Activated CD4-positive, alpha-beta T cell treated with anti-CD3 and anti-CD28 coated beads, Interleukin-2, Interleukin-4, amounts not matched to agents 100 ng/mL and 50 ng/mL, durations not matched to agents 16 hours and 8 hours (primary cell): Measurements from ENCODE around the gene DNAAF5.
"Not testable (repeated sequence)": the region's sequence is repeated elsewhere in the genome, so short reads cannot be mapped to it uniquely, and the experiment has no call there.

Experiments used
- DNase-seq: peaks from one replicate; pipeline ENCODE4 v3.0.0-alpha.2; 2020; ENCODE audit warnings: low spot score

Gene DNAAF5

DNA sequence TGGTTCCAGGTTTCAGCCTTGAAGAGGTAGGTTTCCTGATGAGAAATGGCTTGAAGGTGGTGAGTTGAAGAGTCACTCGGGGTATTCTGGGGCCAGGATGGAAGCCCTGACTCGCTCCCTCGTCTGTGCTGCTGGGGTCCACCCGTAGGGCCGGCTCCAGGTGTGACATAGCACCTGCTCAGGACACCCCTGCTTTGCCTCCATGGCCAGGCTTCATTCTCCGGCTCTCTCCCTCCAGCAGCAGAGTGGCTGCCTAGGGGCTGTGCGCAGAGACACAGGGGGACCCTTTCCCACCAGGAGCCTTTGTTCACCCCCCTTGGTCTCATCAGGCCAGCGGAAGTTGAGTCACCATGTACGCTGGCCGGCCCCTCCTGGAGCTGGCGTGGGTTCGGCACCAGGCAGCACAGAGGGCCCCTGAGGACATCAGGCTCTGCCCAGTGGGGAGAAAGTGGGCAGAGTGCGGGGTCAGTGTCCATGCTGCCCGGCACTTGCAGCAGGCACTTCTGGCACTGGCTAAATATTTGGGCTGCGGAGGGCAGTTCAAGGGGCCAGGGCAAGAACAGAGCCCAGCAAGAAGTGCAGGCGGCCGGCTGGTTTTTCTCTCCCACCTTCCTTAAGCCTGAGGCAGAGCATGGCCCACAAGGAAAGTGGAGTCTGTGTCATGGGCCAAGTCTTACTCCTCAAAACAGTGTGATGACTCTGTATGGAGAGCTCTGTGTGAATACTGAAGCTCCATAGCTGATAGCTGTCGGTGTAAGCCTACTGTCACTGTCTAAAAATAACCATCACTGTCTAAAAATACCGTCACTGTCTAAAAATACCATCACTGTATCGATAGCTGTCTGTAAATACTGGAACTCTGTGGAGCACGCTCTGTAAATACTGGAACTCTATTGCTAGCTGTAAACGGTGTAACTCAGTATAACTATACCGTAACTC lies 4.3 kb downstream of the DNAAF5 start:
- no peak for DNase-seq

DNA sequence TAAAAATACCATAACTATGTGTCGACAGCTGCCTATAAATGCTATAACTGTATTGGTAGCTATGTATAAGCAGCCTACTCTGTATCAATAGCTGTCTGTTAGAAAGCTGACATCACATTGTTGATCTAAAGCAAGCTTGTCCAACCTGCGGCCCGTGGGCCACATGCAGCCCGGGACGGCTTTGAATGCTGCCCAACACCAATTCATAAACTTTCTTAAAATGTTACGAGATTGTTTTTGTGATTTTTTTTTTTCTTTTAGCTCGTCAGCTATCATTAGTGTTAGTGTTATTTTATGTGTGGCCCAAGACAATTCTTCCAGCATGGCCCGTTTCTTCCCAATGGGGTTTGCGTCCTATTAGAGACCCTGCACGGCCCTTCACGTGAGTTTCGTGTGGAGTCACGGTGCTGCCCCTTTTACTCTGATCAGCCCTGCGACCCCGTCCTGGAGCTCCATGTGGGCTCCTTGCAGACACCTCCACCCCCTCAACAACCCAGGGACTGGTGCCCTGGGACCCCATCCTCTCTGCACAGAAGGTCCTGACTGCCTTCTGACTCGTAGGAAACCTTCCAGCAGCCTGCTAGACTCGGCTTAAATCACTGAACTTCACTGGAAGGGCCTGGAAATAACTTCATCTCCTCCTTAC lies 5.1 kb downstream of the DNAAF5 start:
- DNase-seq = no peak

DNA sequence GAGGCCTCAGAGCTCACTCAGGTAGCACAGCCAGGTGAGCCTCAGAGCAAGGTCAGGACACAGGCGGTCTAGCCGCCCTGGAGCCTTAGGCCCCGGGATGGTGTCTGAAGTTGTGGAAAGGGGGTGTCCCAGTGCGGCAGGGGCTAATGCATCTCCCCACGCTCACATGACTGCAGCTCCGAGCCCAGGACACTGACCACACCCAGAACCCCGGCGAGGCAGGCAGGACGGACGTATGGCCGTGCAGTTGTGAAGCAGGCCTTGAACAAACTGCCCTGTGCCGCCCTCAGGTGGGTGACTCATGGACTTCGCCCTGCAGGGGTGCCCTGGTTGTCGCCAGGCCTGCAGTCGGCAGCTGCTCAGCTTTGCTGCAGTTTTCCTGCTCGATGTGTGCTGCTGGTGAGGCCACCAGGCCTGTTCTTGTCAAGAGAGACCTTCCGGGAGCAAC lies 5.6 kb downstream of the DNAAF5 start:
- no peak for DNase-seq

DNA sequence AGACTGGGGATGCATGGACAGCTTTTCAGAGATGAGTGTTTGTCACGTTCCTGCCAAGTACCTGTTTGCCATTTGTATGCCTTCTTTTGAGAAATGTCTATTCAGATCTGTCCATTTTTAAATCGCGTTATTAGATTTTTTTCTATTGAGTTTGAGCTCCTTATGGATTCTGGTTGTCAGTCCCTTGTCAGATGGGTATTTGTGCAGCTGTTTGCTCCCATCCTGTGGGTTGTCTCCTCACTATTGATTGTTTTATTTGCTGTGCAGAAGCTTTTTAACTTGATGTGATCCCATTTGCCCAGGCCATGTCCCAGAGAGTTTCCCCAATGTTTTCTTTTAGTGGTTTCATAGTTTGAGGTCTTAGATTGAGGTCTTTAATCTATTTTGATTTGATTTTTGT lies 6.1 kb downstream of the DNAAF5 start:
- DNase-seq = no peak

DNA sequence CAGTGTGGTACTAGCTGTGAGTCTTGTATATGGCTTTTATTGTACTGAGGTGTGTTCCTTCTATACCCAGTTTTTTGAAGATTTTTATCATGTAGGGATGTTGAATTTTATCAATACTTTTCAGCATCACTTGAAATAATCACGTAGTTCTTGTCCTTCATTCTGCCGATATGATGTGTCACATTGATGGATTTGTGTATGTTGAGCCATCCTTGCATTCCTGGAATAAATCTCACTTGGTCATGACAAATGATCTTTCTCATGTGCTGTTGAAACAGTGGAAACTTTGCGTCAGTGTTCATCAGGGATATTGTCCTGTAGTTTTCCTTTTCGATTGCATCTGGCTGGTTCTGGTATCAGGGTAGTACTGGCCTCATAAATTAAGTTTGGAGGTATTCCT lies 7.7 kb downstream of the DNAAF5 start:
- DNase-seq = no peak

DNA sequence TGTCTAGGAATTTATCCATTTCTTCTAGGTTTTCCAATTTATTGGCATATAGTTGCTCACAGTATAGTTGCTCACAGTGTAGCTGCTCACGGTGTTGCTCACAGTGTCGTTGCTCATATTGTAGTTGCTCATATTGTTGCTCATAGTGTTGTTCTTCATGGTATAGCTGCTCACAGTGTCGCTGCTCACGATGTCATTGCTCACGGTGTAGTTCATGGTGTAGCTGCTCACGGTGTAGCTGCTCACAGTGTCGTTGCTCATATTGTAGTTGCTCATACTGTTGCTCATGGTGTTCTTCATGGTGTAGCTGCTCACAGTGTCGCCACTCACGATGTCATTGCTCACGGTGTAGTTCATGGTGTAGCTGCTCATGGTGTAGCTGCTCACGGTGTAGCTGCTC lies 8.3 kb downstream of the DNAAF5 start:
- DNase-seq = no peak

DNA sequence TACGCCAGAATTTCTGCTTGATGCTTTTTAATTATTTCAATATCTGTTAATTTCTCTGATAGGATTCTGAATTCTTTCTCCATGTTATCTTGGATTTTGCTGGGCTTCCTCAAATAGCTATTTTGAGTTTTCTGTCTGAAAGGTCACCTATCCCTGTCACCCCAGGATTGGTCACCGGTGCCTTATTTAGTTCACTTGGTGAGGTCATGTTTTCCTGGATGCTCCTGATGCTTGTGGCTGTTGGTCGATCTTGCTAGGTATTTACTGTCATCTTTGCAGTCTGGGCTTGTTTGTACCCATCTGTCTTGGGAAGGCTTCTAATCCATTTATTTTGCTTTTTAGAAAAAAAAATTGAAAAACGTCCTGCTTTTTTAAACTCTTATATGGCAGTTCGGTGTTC lies 11.7 kb downstream of the DNAAF5 start:
- DNase-seq = no peak

DNA sequence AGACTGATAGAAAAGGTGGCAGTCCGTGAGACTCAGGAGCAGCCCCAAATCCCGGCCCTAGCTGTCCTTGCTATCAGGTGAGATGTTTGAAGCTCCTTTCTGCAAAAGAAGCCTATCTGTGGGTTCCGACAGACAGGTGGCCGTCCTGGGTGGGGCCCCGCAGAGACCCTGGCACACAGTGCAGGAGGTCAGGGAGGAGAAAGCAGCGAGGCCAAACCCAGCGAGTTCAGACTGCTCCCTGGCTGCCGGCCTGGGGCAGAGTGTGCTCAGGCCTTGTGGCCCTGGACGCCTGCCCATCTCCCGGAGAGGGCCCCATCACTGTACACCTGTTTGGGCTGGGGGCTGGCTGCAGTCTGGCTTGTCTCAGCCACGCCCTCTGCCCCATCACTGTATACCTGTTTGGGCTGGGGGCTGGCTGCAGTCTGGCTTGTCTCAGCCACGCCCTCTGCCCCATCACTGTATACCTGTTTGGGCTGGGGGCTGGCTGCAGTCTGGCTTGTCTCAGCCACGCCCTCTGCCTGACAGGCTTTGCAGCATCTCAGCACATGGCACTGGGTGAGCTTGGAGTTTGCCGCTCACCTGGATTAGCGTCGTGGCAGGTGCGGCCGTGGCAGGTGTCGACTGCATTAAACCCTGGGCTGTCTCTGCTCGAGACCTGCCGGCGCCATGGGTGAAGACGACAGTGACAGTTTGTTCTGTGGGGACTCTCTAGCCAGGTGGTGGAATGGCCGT lies 12.4 kb downstream of the DNAAF5 start:
- DNase-seq = no peak

DNA sequence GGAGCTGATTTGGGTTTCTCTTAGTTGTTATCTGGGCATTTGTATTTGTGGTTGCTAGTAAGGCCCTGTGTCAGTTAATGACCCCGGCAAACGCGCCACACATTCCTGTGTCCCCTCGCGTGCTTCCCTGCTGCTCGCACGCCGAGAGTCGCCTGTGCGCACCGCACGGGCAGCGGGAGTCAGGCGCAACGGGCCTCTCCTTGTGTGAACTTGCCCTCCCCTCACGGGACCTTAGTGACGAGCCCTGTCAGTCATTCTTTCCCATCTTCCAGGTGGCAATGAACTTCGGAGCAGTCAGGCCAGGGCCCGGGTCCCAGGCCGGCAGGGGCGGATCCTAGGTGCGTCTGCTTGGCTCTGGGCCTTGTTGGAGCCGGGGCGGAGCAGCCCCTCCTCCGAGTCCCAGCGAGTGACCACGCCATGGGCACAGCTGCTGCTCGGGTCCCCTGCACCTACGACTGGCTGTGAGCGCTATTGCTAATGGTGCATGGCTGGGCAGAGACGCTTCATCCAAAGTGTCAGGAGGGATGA lies 13.0 kb downstream of the DNAAF5 start:
- no peak for DNase-seq

DNA sequence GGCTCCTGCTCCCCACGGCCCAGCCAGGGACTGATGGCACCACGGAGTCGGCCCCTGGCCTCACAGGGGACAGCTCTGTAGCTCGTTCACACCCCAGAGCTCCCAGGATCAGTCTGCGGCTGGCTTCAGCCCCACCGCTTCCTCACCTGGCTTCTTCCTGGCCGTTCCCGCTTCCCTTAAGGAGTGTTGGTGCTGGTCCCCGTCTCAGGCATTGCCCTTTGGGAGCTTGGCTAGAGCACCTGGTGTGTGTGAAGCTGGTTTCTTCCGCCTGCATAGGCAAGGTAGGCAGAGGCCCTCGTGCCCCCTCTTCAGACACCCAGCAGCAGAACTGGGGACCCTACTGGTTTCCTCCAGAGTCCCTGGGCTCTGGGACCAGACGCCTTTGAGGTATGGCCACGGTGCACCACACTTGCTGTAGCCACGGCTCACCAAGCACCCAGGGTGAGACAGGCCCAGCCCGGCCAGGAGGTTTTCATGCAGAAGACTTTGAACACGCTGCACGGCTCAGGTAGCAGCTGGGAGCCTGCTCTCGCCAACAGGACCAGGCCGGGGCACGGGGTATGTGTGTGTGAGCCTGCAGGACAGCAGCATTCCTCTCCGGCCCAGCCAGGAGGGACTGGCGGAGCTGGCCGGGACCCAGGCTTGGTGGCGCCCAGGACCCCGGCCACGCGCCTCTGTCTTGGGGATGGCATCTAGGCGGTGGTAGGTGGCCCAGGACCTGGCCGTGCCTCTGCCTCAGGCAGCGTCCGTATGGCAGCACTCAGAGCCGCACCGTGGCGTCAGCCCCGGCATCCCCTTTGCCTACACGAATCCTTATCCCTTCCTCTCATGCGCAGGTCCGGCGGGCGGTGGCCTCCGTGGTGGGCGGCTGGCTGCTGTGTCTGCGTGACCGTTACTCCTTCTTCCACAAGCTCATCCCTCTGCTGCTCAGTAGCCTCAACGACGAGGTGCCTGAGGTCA lies 13.8 kb downstream of the DNAAF5 start:
- DNase-seq = no peak

DNA sequence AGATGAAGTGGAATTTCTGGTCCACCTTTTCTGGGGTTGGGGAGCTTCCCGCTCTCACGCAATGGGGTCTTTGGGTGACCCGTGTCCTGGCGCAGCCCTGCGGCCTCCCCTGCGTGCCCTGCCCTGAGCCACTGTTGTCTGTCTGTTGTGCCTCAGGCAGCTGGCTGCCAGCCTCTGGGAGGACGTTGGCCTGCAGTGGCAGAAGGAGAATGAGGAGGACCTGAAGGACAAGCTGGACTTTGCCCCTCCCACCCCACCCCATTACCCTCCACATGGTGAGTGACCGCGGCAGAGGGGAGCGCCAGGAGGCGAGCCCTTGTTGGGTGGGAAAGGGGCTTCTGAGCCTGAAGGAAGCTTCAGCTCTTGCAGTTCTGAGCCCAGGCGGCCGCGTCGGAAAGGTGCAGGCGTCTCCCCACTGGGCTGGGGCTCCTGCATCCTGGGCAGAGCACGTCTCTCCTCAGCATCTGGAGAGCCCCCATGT lies 14.7 kb downstream of the DNAAF5 start:
- DNase-seq = no peak

DNA sequence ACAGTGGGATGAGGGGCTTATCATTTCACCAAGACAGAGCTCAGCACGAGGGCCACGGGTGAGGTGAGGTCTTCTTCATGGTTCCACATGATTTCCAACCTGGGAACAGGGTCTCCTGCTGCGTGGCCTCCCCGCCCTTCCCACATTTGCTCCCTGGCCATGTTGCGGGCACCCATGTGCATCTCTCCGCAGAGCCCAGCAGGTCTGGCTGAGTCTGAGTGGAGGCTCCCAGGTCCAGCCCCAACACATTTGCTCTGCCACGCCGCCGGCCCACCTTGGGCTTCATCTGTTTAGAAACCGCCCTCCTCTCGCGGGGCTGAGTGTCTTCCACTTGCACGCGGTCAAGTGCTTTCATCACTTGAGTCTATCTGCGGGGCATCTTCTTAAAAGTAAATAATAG lies 15.4 kb downstream of the DNAAF5 start:
- DNase-seq = no peak

DNA sequence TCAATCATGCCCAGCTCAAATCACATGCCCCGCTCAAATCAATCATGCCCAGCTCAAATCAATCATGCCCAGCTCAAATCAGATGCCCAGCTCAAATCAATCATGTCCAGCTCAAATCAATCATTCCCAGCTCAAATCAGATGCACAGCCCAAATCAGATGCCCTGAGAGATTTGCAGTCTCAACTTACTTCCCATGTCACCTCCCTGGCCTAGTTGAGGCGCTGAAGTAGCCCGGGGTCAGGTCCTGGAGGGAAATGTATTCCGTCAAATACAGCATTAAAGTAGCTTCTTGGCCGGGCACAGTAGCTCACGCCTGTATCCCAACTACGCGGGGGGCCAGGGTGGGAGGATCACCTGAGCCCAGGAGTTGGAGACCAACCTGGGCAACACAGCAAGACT lies 16.3 kb downstream of the DNAAF5 start:
- no peak for DNase-seq

DNA sequence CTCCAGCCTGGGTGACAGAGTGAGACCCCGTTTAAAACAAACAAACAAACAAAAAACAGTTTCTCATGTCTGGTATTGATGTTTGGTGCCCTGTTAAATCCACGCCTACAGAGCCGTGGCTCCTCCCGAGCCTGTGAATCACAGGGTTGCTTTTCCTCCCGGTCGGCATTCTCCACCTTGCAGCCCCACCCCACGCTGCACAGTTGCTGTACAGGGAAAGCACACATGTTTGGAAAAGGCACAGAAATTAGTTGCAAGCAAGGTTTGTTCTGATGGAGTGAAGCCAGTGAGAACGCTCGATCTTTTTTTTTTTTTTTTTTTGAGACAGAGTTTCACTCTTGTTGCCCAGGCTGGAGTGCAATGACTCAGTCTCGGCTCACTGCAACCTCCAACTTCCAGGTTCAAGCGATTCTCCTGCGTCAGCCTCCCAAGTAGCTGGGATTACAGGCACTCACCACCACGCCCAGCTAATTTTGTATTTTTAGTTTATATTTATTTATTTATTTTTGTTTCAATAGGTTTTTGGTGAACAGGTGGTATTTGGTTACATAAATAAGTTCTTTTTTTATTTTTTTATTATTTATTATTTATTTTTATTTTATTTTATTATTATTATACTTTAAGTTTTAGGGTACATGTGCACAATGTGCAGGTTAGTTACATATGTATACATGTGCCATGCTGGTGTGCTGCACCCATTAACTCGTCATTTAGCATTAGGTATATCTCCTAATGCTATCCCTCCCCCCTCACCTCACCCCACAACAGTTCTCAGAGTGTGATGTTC lies 17.0 kb downstream of the DNAAF5 start:
- not testable (repeated sequence) for DNase-seq

DNA sequence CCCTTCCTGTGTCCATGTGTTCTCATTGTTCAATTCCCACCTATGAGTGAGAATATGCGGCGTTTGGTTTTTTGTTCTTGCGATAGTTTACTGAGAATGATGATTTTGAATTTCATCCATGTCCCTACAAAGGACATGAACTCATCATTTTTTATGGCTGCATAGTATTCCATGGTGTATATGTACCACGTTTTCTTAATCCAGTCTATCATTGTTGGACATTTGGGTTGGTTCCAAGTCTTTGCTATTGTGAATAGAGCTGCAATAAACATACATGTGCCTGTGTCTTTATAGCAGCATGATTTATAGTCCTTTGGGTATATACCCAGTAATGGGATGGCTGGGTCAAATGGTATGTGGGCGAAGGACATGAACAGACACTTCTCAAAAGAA lies 17.6 kb downstream of the DNAAF5 start:
- DNase-seq = not testable (repeated sequence)

DNA sequence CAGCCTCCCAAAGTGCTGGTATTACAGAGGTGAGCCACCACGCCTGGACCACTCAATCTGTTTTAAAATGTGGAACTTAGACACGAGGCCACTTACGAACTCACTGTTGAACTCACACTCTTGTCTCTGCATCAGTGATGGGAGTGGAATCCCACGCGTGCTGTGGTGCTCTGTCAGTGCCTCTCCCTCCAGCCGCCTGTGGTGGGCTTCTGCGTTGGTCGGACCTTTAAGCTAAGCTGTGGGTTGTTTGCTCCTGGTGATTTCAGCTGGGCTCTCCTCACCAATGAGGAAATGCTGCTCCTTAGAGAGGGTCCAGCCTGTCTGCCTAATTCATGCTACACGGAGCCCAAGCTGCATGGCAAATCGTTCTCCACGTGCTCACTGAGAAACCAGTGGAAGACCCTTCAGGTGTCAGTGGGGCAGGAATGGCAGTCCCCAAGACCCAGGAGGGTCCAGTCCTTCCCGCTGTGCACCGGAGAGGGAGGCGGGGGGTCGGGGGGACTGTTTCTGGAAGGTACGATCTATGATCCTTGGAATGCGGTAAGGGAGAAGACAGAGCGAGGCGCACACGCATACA lies 18.4 kb downstream of the DNAAF5 start:
- DNase-seq = no peak

DNA sequence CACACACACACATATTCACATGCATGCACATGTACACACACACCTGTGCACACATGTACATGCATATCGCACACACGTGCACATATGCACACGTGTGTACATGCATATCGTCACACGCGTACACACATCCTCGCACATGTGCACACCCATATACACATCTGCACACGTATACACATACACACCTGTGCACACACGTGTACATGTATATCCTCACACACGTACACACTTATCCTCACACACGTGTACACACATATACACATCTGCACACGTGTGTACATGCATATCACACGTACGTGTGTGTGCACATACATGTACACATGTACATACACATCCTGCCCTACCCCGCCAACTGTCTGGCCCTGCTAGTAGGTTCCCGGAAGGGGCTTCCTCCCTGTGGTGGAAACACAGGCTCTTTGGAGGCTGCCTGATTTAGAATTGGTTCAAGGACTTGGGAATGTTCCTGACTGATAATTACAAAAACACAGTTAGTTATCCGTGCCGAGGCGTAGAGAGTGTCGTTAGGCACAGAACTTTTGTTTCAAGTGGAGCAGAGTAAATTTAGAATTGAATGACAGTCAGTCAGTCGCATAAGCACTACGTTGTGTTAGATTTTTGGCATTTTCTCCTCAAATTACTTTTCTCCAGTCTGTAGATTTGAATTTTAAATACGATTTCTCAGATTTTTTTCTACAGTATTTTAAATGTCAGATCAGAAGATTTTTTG lies 19.1 kb downstream of the DNAAF5 start:
- no peak for DNase-seq

DNA sequence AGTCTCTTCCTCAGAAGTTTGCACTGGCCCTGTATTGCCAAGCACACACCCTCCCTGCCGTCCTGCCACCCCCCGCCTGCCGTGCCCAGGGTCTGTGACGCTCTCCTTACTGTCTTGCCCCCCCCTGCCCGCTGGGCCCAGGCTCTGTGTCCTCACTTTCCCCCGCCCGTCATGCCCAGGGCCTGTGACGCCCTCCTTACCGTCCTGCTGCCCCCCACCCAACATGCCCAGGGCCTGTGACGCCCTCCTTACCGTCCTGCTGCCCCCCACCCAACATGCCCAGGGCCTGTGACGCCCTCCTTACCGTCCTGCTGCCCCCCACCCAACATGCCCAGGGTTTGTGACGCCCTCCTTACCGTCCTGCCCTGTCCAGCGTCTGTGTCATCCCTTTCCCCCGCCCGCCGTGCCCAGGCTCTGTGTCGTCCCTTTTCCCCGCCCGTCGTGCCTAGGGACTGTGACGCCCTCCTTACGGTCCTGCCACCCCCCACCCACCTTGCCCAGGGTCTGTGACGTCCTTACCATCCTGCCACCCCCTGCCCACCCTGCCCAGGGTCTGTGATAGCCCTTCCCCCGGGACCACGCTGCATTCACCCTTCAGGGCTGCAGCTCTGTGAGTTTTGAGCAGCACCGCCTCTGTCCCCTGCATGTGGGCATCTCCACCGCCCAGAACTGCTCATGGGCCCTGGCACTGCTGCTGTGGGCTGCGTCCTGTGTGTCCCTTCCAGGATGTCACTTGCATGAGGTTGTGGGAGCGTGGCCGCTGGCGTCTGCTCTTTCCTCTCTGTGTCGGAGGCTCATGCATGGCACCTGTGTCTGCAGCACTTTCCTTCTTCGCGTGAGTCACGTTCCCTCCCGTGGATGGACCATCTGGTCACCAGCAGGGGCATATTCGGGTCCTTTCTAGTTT lies 19.9 kb downstream of the DNAAF5 start:
- no peak for DNase-seq
